ENCODE measurements around the gene CELF3. TPM values are rescaled to one million over a fixed set of nuclear protein-coding genes. Genes with fewer than 3 reads are reported as not detected.
A peak's percentile ranks its signal among the peaks of the same experiment; 100 is the strongest.

The CELF3 gene
- 274 TPM for total RNA-seq (ENCODE audit: unreplicated experiment)
- long read RNA-seq, partial matches to known transcripts, result 1 of 3 reads
- long read RNA-seq, other reads (novel, unspliced or antisense), result 2 of 3 reads

DNA sequence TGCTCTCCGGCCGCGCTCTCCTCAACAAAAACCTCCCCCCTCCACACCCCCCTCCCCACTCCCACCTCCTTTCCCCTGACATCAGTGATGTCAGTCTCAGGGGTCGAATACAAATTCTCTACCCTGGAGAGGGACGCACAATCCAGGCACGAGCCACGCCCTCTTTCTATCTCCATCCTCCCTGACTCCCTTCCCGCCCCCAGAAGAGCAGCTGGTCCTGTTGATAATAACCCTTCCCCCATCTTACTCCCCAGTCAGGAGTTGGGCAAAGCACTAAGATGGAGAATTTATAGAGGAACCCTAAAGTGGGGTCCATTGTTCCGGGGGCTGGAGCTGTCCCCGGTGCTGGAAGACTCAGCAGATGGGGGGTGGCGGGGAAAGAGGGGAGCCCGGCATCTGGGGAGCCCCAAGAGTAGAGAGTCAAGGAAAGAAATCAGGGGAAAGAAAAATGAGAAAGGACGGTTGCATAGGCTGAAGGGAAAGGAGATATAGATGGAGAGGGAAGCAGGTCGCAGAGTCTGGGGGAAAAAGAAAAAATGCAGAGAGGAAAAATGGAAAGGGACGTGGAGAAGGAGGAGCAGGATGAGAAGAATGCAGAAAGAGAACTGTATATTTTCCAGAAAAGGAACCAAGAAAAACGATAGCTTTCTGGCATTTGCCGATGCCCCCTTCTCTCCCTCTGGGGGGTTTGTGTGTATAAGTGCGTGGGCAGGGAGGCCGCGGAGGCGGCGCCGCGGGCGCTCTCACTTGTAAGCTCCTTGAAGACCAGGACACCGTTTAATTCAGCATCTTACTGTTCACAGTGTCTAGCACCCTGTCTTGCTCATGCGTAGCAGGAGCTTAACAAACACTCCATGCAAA lies at the start of gene CELF3:
TSS of gene CELF3 (minus strand) at position 33 of the 861 bp plus-strand sequence. CDS start 783 bp downstream, outside the sequence.
- Mint-ChIP-seq H3K9me3 (ENCODE audit: unreplicated experiment) (peaks cover 18% of the 10 kb centered on the region), H3K36me3 (ENCODE audit: unreplicated experiment) (peaks cover 11% of the 10 kb centered on the region), H3K27me3 (ENCODE audit: unreplicated experiment) (peaks cover 18% of the 10 kb centered on the region), H3K27ac (ENCODE audit: unreplicated experiment) (peak within 1 kb of the TSS; percentile 100), H3K4me1 (ENCODE audit: low read depth, unreplicated experiment) (peaks cover 57% of the 10 kb centered on the region), H3K4me3 (ENCODE audit: unreplicated experiment) (peak within 1 kb of the TSS; percentile 100)
- DNase-seq, result peak; percentile 87
- TF ChIP-seq, protein P1, sequence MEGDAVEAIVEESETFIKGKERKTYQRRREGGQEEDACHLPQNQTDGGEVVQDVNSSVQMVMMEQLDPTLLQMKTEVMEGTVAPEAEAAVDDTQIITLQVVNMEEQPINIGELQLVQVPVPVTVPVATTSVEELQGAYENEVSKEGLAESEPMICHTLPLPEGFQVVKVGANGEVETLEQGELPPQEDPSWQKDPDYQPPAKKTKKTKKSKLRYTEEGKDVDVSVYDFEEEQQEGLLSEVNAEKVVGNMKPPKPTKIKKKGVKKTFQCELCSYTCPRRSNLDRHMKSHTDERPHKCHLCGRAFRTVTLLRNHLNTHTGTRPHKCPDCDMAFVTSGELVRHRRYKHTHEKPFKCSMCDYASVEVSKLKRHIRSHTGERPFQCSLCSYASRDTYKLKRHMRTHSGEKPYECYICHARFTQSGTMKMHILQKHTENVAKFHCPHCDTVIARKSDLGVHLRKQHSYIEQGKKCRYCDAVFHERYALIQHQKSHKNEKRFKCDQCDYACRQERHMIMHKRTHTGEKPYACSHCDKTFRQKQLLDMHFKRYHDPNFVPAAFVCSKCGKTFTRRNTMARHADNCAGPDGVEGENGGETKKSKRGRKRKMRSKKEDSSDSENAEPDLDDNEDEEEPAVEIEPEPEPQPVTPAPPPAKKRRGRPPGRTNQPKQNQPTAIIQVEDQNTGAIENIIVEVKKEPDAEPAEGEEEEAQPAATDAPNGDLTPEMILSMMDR (IDR thresholded peaks at IDR 0.05; ENCODE audit: partially characterized antibody, unreplicated experiment), result no peak

DNA sequence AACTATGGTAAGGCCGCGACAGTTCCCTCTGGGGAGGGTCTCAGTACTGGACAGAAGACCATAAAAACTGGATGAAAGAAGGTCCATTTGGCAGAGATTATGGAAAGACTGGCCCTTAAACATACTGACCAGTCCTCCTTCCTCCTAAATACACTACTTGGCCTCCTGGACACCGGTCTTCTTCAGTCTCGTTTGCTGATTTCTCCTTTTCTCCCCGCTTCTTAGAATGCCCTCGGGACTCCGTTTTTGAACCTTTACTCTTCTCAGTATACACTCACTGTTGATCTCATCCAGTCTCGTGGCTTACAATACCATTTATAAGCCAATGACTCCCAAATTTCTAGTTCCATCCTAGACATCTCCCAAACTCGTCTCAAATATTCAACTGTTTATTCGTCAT lies 47.4 kb upstream of the CELF3 start:
- peak overlapping the region; percentile 90 for H3K4me3 Mint-ChIP-seq (ENCODE audit: unreplicated experiment)
- TF ChIP-seq, protein P1 (IDR thresholded peaks at IDR 0.05; ENCODE audit: partially characterized antibody, unreplicated experiment), result no peak
- H3K36me3 Mint-ChIP-seq (ENCODE audit: unreplicated experiment), result no peaks in the 10 kb centered on the region
- H3K4me1 Mint-ChIP-seq (ENCODE audit: low read depth, unreplicated experiment), result peaks cover 8% of the 10 kb centered on the region
- peak overlapping the region; percentile 95 for H3K27ac Mint-ChIP-seq (ENCODE audit: unreplicated experiment)
- peaks cover 7% of the 10 kb centered on the region for H3K9me3 Mint-ChIP-seq (ENCODE audit: unreplicated experiment)
- H3K27me3 Mint-ChIP-seq (ENCODE audit: unreplicated experiment), result peaks cover 2% of the 10 kb centered on the region
- DNase-seq, result no peak

GRCh38 chr1:151762941-151763921 lies 46.6 kb upstream of the CELF3 start, which contains the start of gene MRPL9:
Gene MRPL9 (minus strand): TSS chr1:151763496. CDS start chr1:151763479, 17 bp downstream.
- TF ChIP-seq, protein P1 (IDR thresholded peaks at IDR 0.05; ENCODE audit: partially characterized antibody, unreplicated experiment), result no peak
- Mint-ChIP-seq H3K4me3 (ENCODE audit: unreplicated experiment) (peak within 1 kb of the TSS; percentile 90), H3K27ac (ENCODE audit: unreplicated experiment) (peak within 1 kb of the TSS; percentile 95), H3K4me1 (ENCODE audit: low read depth, unreplicated experiment) (peaks cover 8% of the 10 kb centered on the region), H3K27me3 (ENCODE audit: unreplicated experiment) (peaks cover 2% of the 10 kb centered on the region), H3K36me3 (ENCODE audit: unreplicated experiment) (no peaks in the 10 kb centered on the region), H3K9me3 (ENCODE audit: unreplicated experiment) (peaks cover 6% of the 10 kb centered on the region)
- peak; percentile 90 for DNase-seq

GRCh38 chr1:151760597-151761385 lies 44.2 kb upstream of the CELF3 start:
- H3K4me3 Mint-ChIP-seq (ENCODE audit: unreplicated experiment), result no peak overlapping the region

More at GRCh38 chr1:151760597-151761385, 44.2 kb upstream of the CELF3 start:
- TF ChIP-seq, protein P1 (IDR thresholded peaks at IDR 0.05; ENCODE audit: partially characterized antibody, unreplicated experiment), result no peak
- Mint-ChIP-seq H3K27ac (ENCODE audit: unreplicated experiment) (no peak overlapping the region), H3K4me1 (ENCODE audit: low read depth, unreplicated experiment) (peaks cover 8% of the 10 kb centered on the region), H3K27me3 (ENCODE audit: unreplicated experiment) (peaks cover 2% of the 10 kb centered on the region), H3K9me3 (ENCODE audit: unreplicated experiment) (peaks cover 4% of the 10 kb centered on the region), H3K36me3 (ENCODE audit: unreplicated experiment) (peaks cover 4% of the 10 kb centered on the region)
- DNase-seq, result no peak
